Stomach (tissue), 9 donors: ENCODE data around the gene POU5F1. TPM values are rescaled to one million over a fixed set of nuclear protein-coding genes. Genes with fewer than 3 reads are reported as not detected.

Source experiments
- DNase-seq, 2 donors: peaks; one replicate each; pipeline versions ENCODE4 v3.0.0 to v3.0.0-alpha.2; 2013 to 2019
- H3K27ac ChIP-seq, 5 donors: fragments of 200-600 bp in 4 of 5; sonication (generic) in 4 of 5; one replicate each; pipeline ENCODE4 v1.5.1; 2013 to 2019; ENCODE audit warnings: mild to moderate bottlenecking in 1 of 5, moderate library complexity in 1 of 5
- H3K27me3 ChIP-seq, 3 donors: fragments of 200-600 bp; sonication (generic); one replicate each; pipeline ENCODE4 v1.5.1; 2017 to 2019; ENCODE audit warnings: mixed run types in 1 of 3
- H3K36me3 ChIP-seq, 4 donors: fragments of 200-600 bp; sonication (generic); 1 replicate in 3 of 4; 2 replicates in 1 of 4; pipeline ENCODE4 v1.5.1; 2016 to 2019
- H3K4me1 ChIP-seq, 4 donors: fragments of 200-600 bp; sonication (generic); one replicate each; pipeline ENCODE4 v1.5.1; 2016 to 2019
- H3K4me3 ChIP-seq, 4 donors: fragments of 200-600 bp; sonication (generic) in 3 of 4; one replicate each; pipeline ENCODE4 v1.5.1; 2016 to 2019; ENCODE audit warnings: mild to moderate bottlenecking in 1 of 4
- H3K9me3 ChIP-seq, 4 donors: fragments of 200-600 bp; sonication (generic); one replicate each; pipeline ENCODE4 v1.5.1; 2016 to 2019
- CTCF ChIP-seq, 7 experiments: fragments of 450-650 bp in 4 of 7; fragments of 200-600 bp in 3 of 7; sonication (generic) in 3 of 7; IDR thresholded peaks; one replicate each; pipeline ENCODE4 v1.5.1; 2016 to 2019; ENCODE audit warnings: antibody characterized with exemption in 7 of 7, control low read depth in 2 of 7, mild to moderate bottlenecking in 1 of 7
- EP300 ChIP-seq: sonication (generic); formaldehyde crosslinking; IDR thresholded peaks from one replicate; pipeline ENCODE4 v1.6.1; 2017; ENCODE audit warnings: antibody characterized with exemption
- POLR2A ChIP-seq, 4 donors: fragments of 450-650 bp; IDR thresholded peaks; one replicate each; pipeline ENCODE4 v1.6.1; 2016; ENCODE audit warnings: antibody characterized with exemption in 4 of 4, control low read depth in 2 of 4, mild to moderate bottlenecking in 1 of 4, moderate library complexity in 1 of 4
- POLR2AphosphoS5 ChIP-seq, 3 donors: sonication (generic); formaldehyde crosslinking; IDR thresholded peaks; one replicate each; pipeline ENCODE4 v1.6.1; 2016; ENCODE audit warnings: antibody characterized with exemption in 3 of 3
- WGBS, 5 donors: extraction: QIAGEN DNeasy Blood & Tissue Kit in 3 of 5; methylation state at CpG; one replicate each; pipeline versions ENCODE4 v1.1.5 to v1.1.7; 2013 to 2018; 5-methylcytosine and 5-hydroxymethylcytosine counted together
- intact Hi-C: fragments of 100-400 bp; cut with DNase I; formaldehyde crosslinking; loops from one replicate; pipeline ENCODE4 v1.15.1; 2023; ENCODE audit warnings: low total_unique reads
- polyA plus RNA-seq, 3 donors: library from polyadenylated mRNA; stranded (reverse); fragments of 200-250 nt; gene quantifications; one replicate each; pipeline ENCODE4 v1.2.3, GENCODE V29; 2013
- total RNA-seq, 5 donors: library from RNA; depleted of rRNA; stranded (reverse); fragments of >200 nt; gene quantifications; one replicate each; pipeline versions ENCODE4 v1.1.0 to v1.2.3, GENCODE V29; 2014 to 2016
- donor health status: healthy with polysubstance abuse.
- donor health status: Bipolar disorder and iron deficiency.
- donor health status: healthy.

The POU5F1 gene
- total and polyA plus RNA-seq, 8 donors: 2.6 to 155 (median 47.5) TPM; not detected in 1

GRCh38 chr6:31139599-31139998 lies 30.9 kb downstream of the POU5F1 start:
- Histone ChIP-seq H3K27me3 (no peaks in the 10 kb centered on the region), H3K4me1 (peaks cover 10 to 32% (median 23%) of the 10 kb centered on the region in 4 donors), H3K4me3 (no peak overlapping the region), H3K36me3 (peaks cover 0 to 24% (median 9%) of the 10 kb centered on the region in 4 donors), H3K27ac (no peak overlapping the region), H3K9me3 (no peaks in the 10 kb centered on the region)
- no peak for DNase-seq
- 19 to 46% (median 23%) methylated on average over 4 of the region's 4 CpGs for WGBS, 5 donors
- intact Hi-C loops: loop anchor here (5.0 kb wide), 2 partner anchors 53 to 228 kb away; no protein-coding TSS in a partner anchor
- TF ChIP-seq CTCF (IDR thresholded peaks at IDR 0.05) (no peak), POLR2AphosphoS5 (IDR thresholded peaks at IDR 0.05) (no peak)

GRCh38 chr6:31138982-31139381 lies 31.5 kb downstream of the POU5F1 start, which contains the start of gene PSORS1C2:
Gene PSORS1C2, minus strand, starts transcription at chr6:31139066. Its CDS starts 40 bp downstream, at chr6:31139026.
- Histone ChIP-seq H3K4me1 (peaks cover 4 to 30% (median 19%) of the 10 kb centered on the region in 4 donors), H3K27me3 (no peaks in the 10 kb centered on the region), H3K27ac (peak within 1 kb of the TSS in 1 of 5 donors; percentile 41), H3K36me3 (peaks cover 0 to 18% (median 6%) of the 10 kb centered on the region in 4 donors), H3K4me3 (peak within 1 kb of the TSS in 2 of 4 donors; percentile 11 to 24), H3K9me3 (no peaks in the 10 kb centered on the region)
- no peak for TF ChIP-seq EP300
- no peak for TF ChIP-seq CTCF (IDR thresholded peaks at IDR 0.05)
- TF ChIP-seq POLR2AphosphoS5 (IDR thresholded peaks at IDR 0.05): no peak
- no peak for TF ChIP-seq POLR2A (IDR thresholded peaks at IDR 0.05)
- intact Hi-C loops: loop anchor here (5.0 kb wide), 2 partner anchors 53 to 228 kb away; no protein-coding TSS in a partner anchor
- no peak for DNase-seq
- 76 to 84% (median 79%) methylated on average over 4 of the region's 4 CpGs for WGBS, 5 donors

GRCh38 chr6:31135710-31136109 lies 34.8 kb downstream of the POU5F1 start:
- intact Hi-C loops: loop anchor here (5.0 kb wide), 2 partner anchors 57 to 232 kb away; no protein-coding TSS in a partner anchor
- no peak for DNase-seq
- no peak for TF ChIP-seq POLR2A (IDR thresholded peaks at IDR 0.05)
- TF ChIP-seq CTCF (IDR thresholded peaks at IDR 0.05): no peak
- TF ChIP-seq EP300: no peak
- TF ChIP-seq POLR2AphosphoS5 (IDR thresholded peaks at IDR 0.05): no peak
- WGBS, 5 donors: 79 to 92% (median 85%) methylated on average over 10 of the region's 10 CpGs
- no peaks in the 10 kb centered on the region for H3K9me3 ChIP-seq
- H3K27ac ChIP-seq: no peak overlapping the region
- H3K27me3 ChIP-seq: no peaks in the 10 kb centered on the region
- no peaks in the 10 kb centered on the region for H3K36me3 ChIP-seq
- peaks cover 3 to 15% (median 8%) of the 10 kb centered on the region in 4 donors for H3K4me1 ChIP-seq
- H3K4me3 ChIP-seq: no peak overlapping the region

GRCh38 chr6:31132806-31133205 lies 37.7 kb downstream of the POU5F1 start:
- 56 to 89% (median 76%) methylated on average over 6 of the region's 6 CpGs for WGBS, 5 donors
- Histone ChIP-seq H3K36me3 (no peaks in the 10 kb centered on the region), H3K27me3 (no peaks in the 10 kb centered on the region), H3K9me3 (no peaks in the 10 kb centered on the region), H3K4me1 (peaks cover 2 to 10% (median 6%) of the 10 kb centered on the region in 4 donors), H3K27ac (no peak overlapping the region), H3K4me3 (no peak overlapping the region)
- intact Hi-C loops: no loop called here
- no peak for DNase-seq
- no peak for TF ChIP-seq CTCF (IDR thresholded peaks at IDR 0.05)
- no peak for TF ChIP-seq POLR2AphosphoS5 (IDR thresholded peaks at IDR 0.05)
- TF ChIP-seq EP300: no peak
- no peak for TF ChIP-seq POLR2A (IDR thresholded peaks at IDR 0.05)
